H9 (cell line): ENCODE results near the gene GAL3ST3. TPM values are rescaled to one million over a fixed set of nuclear protein-coding genes. Genes with fewer than 3 reads are reported as not detected.

Experiments used
- DNase-seq: peaks from one replicate; pipeline ENCODE4 v3.0.0-alpha.2; 2017
- H2AFZ ChIP-seq: one replicate; pipeline ENCODE4 v1.6.1; 2013; ENCODE audit warnings: mild to moderate bottlenecking, low read length, control low read depth, moderate library complexity
- H2AK5ac ChIP-seq: 2 replicates; pipeline ENCODE4 v1.6.1; 2013; ENCODE audit warnings: low read length, control low read depth, mixed read lengths; ENCODE audit not compliant: insufficient read length
- H2BK120ac ChIP-seq: one replicate; pipeline ENCODE4 v1.6.1; 2013; ENCODE audit warnings: low read depth, mild to moderate bottlenecking, low read length, control low read depth, inconsistent platforms; ENCODE audit not compliant: poor library complexity, severe bottlenecking
- H2BK12ac ChIP-seq: 2 replicates; pipeline ENCODE4 v1.6.1; 2013; ENCODE audit warnings: low read length, control low read depth, mixed read lengths, low read depth; ENCODE audit not compliant: insufficient read length
- H2BK15ac ChIP-seq: 2 replicates; pipeline ENCODE4 v1.6.1; 2013; ENCODE audit warnings: low read depth, low read length, control low read depth
- H2BK20ac ChIP-seq: one replicate; pipeline ENCODE4 v1.6.1; 2013; ENCODE audit warnings: low read depth, mild to moderate bottlenecking, low read length, control low read depth, inconsistent platforms; ENCODE audit not compliant: poor library complexity, severe bottlenecking
- H2BK5ac ChIP-seq: 2 replicates; pipeline ENCODE4 v1.6.1; 2013; ENCODE audit warnings: low read length, control low read depth, mixed read lengths; ENCODE audit not compliant: insufficient read length
- H3K14ac ChIP-seq: 2 replicates; pipeline ENCODE4 v1.6.1; 2013; ENCODE audit warnings: low read length, control low read depth; ENCODE audit not compliant: insufficient read depth
- H3K18ac ChIP-seq: 2 replicates; pipeline ENCODE4 v1.6.1; 2013; ENCODE audit warnings: low read depth, mild to moderate bottlenecking, mixed read lengths, low read length, control low read depth; ENCODE audit not compliant: insufficient read length
- H3K23ac ChIP-seq: 2 replicates; pipeline ENCODE4 v1.6.1; 2013; ENCODE audit warnings: low read length, control low read depth, mixed read lengths, low read depth; ENCODE audit not compliant: insufficient read length
- H3K23me2 ChIP-seq: 2 replicates; pipeline ENCODE4 v1.6.1; 2013; ENCODE audit warnings: low read depth, mild to moderate bottlenecking, mixed read lengths, low read length, control low read depth; ENCODE audit not compliant: insufficient read length, poor library complexity, severe bottlenecking
- H3K27ac ChIP-seq: 2 replicates; pipeline ENCODE4 v1.5.1; 2013; ENCODE audit warnings: low read length, control low read depth, mixed read lengths, low read depth; ENCODE audit not compliant: insufficient read length
- H3K27me3 ChIP-seq: 2 replicates; pipeline ENCODE4 v1.6.1; 2013; ENCODE audit warnings: low read length, control low read depth, inconsistent platforms; ENCODE audit not compliant: insufficient read depth
- H3K4ac ChIP-seq: 2 replicates; pipeline ENCODE4 v1.6.1; 2013; ENCODE audit warnings: low read depth, mild to moderate bottlenecking, control low read depth, inconsistent platforms, low read length, moderate library complexity
- H3K4me1 ChIP-seq: 2 replicates; pipeline ENCODE4 v1.6.1; 2013; ENCODE audit warnings: low read length, control low read depth, inconsistent platforms; ENCODE audit not compliant: insufficient read depth
- H3K4me2 ChIP-seq: 2 replicates; pipeline ENCODE4 v1.6.1; 2013; ENCODE audit warnings: low read length, control low read depth, mixed read lengths; ENCODE audit not compliant: insufficient read length, insufficient read depth
- H3K56ac ChIP-seq: 2 replicates; pipeline ENCODE4 v1.6.1; 2013; ENCODE audit warnings: low read depth, mild to moderate bottlenecking, mixed read lengths, low read length, control low read depth; ENCODE audit not compliant: insufficient read length
- H3K79me1 ChIP-seq: 2 replicates; pipeline ENCODE4 v1.6.1; 2013; ENCODE audit warnings: low read depth, mild to moderate bottlenecking, moderate library complexity, low read length, control low read depth, inconsistent platforms; ENCODE audit not compliant: insufficient read depth, poor library complexity, severe bottlenecking
- H3K79me2 ChIP-seq: 2 replicates; pipeline ENCODE4 v1.6.1; 2013; ENCODE audit warnings: low read length, control low read depth, inconsistent platforms; ENCODE audit not compliant: insufficient read depth
- H3K9ac ChIP-seq: 2 replicates; pipeline ENCODE4 v1.6.1; 2013; ENCODE audit warnings: low read length, control low read depth, mixed read lengths; ENCODE audit not compliant: insufficient read length; ENCODE audit errors: extremely low read depth
- H3K9me3 ChIP-seq: one replicate; pipeline ENCODE4 v1.6.1; 2013; ENCODE audit warnings: low read depth, low read length, inconsistent platforms; ENCODE audit not compliant: control insufficient read depth
- H3T11ph ChIP-seq: one replicate; pipeline ENCODE4 v1.6.1; 2013; ENCODE audit warnings: mild to moderate bottlenecking, low read length, control low read depth, inconsistent platforms
- H4K20me1 ChIP-seq: one replicate; pipeline ENCODE4 v1.6.1; 2013; ENCODE audit not compliant: control insufficient read depth, insufficient read length, insufficient read depth
- H4K5ac ChIP-seq: 2 replicates; pipeline ENCODE4 v1.6.1; 2013; ENCODE audit warnings: low read depth, mild to moderate bottlenecking, mixed read lengths, low read length, control low read depth; ENCODE audit not compliant: insufficient read length
- H4K8ac ChIP-seq: replicated peaks from 2 replicates; pipeline ENCODE4 v1.6.1; 2013; ENCODE audit warnings: low read length, control low read depth, mixed read lengths, low read depth; ENCODE audit not compliant: insufficient read length
- H4K91ac ChIP-seq: 2 replicates; pipeline ENCODE4 v1.6.1; 2013; ENCODE audit warnings: low read depth, mild to moderate bottlenecking, moderate library complexity, mixed read lengths, low read length, control low read depth; ENCODE audit not compliant: insufficient read length
- H3K27ac Mint-ChIP-seq, 3 experiments: 2 replicates in 2 of 3; 3 replicates in 1 of 3; pipeline ENCODE4 v1.8.0; 2020 to 2021; ENCODE audit warnings: mixed read lengths in 3 of 3, mild to moderate bottlenecking in 1 of 3, moderate library complexity in 1 of 3
- H3K27me3 Mint-ChIP-seq: 2 replicates; pipeline ENCODE4 v1.8.0; 2021; ENCODE audit warnings: low read depth, mild to moderate bottlenecking, moderate library complexity, mixed read lengths
- H3K36me3 Mint-ChIP-seq, 3 experiments: 2 replicates in 2 of 3; 3 replicates in 1 of 3; pipeline ENCODE4 v1.8.0; 2020 to 2021; ENCODE audit warnings: low read depth in 3 of 3, mixed read lengths in 3 of 3; ENCODE audit not compliant: insufficient read depth in 1 of 3
- H3K4me1 Mint-ChIP-seq, 2 experiments: 2 replicates each; pipeline ENCODE4 v1.8.0; 2020; ENCODE audit warnings: mixed read lengths in 2 of 2
- H3K4me3 Mint-ChIP-seq, 2 experiments: 2 replicates in 1 of 2; 3 replicates in 1 of 2; pipeline ENCODE4 v1.8.0; 2020 to 2021; ENCODE audit warnings: mild to moderate bottlenecking in 2 of 2, mixed read lengths in 2 of 2, moderate library complexity in 1 of 2
- H3K9me3 Mint-ChIP-seq, 2 experiments: 2 replicates in 1 of 2; 3 replicates in 1 of 2; pipeline ENCODE4 v1.8.0; 2020; ENCODE audit warnings: mild to moderate bottlenecking in 2 of 2, mixed read lengths in 2 of 2, moderate library complexity in 1 of 2
- WGBS: extraction: QIAGEN DNeasy Blood & Tissue Kit; methylation state at CpG from one replicate; pipeline ENCODE4 v1.1.7; 2013; ENCODE audit warnings: missing lambda C conversion rate, low lambda C conversion rate, mixed read lengths; ENCODE audit not compliant: insufficient read length; ENCODE audit errors: extremely low coverage; 5-methylcytosine and 5-hydroxymethylcytosine counted together
- total RNA-seq: library from RNA; stranded (reverse); gene quantifications from 2 replicates; pipeline ENCODE4 v1.2.1, GENCODE V29; 2021
- TF ChIP-seq, protein P1 (sequence below): fragments of 200-600 bp; sonication (generic); conservative IDR thresholded peaks from 3 replicates; pipeline ENCODE4 v1.8.0; 2021; ENCODE audit warnings: antibody characterized with exemption, mild to moderate bottlenecking

The GAL3ST3 gene
- total RNA-seq, 1 experiment from 2014 or later: 17.2 TPM

DNA sequence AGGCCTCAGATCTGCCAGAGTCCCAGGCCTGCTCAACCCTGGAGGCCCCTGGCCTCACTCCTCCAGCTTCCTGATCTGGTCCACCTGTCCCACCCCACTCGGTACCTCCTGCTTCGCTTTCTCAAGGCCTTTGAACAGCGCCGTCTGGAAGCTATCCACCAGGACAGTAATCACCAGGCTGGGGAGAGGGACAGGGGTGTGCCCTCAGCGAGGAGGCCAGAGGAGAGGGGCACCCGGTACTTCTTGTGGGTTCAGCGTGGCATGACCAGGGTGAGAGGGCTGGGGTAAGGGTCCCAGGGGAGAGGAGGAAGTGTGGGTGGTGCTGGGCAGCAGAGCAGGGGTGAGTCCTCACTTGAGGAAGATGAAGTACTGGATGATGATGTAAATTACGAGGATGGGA is 28.7 kb downstream of the GAL3ST3 start:
- no peaks in the 10 kb centered on the region; a peak in 1 of 5 replicates for H3K9me3 Mint-ChIP-seq
- Histone ChIP-seq H3T11ph (no peak overlapping the region), H3K9ac (no peak overlapping the region), H2BK15ac (no peak overlapping the region), H4K91ac (no peak overlapping the region), H3K4me2 (no peak overlapping the region), H4K8ac (no peak overlapping the region), H3K9me3 (no peaks in the 10 kb centered on the region), H4K20me1 (no peaks in the 10 kb centered on the region), H3K14ac (no peak overlapping the region), H3K27me3 (no peaks in the 10 kb centered on the region; the same call in 1 of the 2 replicates), H3K79me1 (no peaks in the 10 kb centered on the region), H3K4me1 (no peaks in the 10 kb centered on the region), H3K56ac (no peak overlapping the region), H2AK5ac (no peak overlapping the region), H3K27ac (no peak overlapping the region), H4K5ac (no peak overlapping the region), H3K23ac (no peak overlapping the region), H2BK5ac (no peak overlapping the region), H3K4ac (no peak overlapping the region), H3K79me2 (no peaks in the 10 kb centered on the region), H2BK20ac (no peak overlapping the region), H3K23me2 (peaks cover 3% of the 10 kb centered on the region), H2AFZ (no peak overlapping the region), H2BK120ac (no peak overlapping the region), H2BK12ac (no peak overlapping the region), H3K18ac (no peak overlapping the region)
- H3K27me3 Mint-ChIP-seq: peaks cover 35% of the 10 kb centered on the region
- no CpG with 5 or more reads among the region's 8 CpGs for WGBS
- peaks cover 0 to 3% of the 10 kb centered on the region in 2 experiments; a peak in 3 of 4 replicates for H3K4me1 Mint-ChIP-seq
- no peaks in the 10 kb centered on the region; a peak in 1 of 7 replicates for H3K36me3 Mint-ChIP-seq
- no peak overlapping the region for H3K4me3 Mint-ChIP-seq
- TF ChIP-seq, protein P1, sequence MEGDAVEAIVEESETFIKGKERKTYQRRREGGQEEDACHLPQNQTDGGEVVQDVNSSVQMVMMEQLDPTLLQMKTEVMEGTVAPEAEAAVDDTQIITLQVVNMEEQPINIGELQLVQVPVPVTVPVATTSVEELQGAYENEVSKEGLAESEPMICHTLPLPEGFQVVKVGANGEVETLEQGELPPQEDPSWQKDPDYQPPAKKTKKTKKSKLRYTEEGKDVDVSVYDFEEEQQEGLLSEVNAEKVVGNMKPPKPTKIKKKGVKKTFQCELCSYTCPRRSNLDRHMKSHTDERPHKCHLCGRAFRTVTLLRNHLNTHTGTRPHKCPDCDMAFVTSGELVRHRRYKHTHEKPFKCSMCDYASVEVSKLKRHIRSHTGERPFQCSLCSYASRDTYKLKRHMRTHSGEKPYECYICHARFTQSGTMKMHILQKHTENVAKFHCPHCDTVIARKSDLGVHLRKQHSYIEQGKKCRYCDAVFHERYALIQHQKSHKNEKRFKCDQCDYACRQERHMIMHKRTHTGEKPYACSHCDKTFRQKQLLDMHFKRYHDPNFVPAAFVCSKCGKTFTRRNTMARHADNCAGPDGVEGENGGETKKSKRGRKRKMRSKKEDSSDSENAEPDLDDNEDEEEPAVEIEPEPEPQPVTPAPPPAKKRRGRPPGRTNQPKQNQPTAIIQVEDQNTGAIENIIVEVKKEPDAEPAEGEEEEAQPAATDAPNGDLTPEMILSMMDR: no peak
- H3K27ac Mint-ChIP-seq: no peak overlapping the region; a peak in 2 of 7 replicates
- DNase-seq: no peak
